GM12878 (cell line): Measurements from ENCODE around the gene CFAP54. TPM values are rescaled to one million over a fixed set of nuclear protein-coding genes. Genes with fewer than 3 reads are reported as not detected.
A peak's percentile ranks its signal among the peaks of the same experiment; 100 is the strongest.

Experiments used
- ATF7 ChIP-seq: fragments of 450-650 bp; IDR thresholded peaks from 2 replicates; pipeline ENCODE4 v1.6.1; 2016; ENCODE audit warnings: low read depth, mild to moderate bottlenecking
- BACH1 ChIP-seq: fragments of 450-650 bp; IDR thresholded peaks from 2 replicates; pipeline ENCODE4 v1.6.1; 2017; ENCODE audit warnings: mild to moderate bottlenecking, borderline replicate concordance
- BHLHE40 ChIP-seq, 2 experiments: fragments of 450-650 bp in 1 of 2; IDR thresholded peaks; 2 replicates each; pipeline ENCODE4 v1.6.1; 2011 to 2017; ENCODE audit warnings: low read depth in 2 of 2, borderline replicate concordance in 1 of 2, improper control_type of control experiment in 1 of 2, low read length in 1 of 2, mild to moderate bottlenecking in 1 of 2
- CHD4 ChIP-seq: fragments of 200-600 bp; sonication (generic); IDR thresholded peaks from 2 replicates; pipeline ENCODE4 v1.6.1; 2016; ENCODE audit warnings: mild to moderate bottlenecking
- CREB1 ChIP-seq: IDR thresholded peaks from 2 replicates; pipeline ENCODE4 v1.6.1; 2012; ENCODE audit warnings: low read depth, mild to moderate bottlenecking, inconsistent platforms
- CREM ChIP-seq: IDR thresholded peaks from 2 replicates; pipeline ENCODE4 v1.6.1; 2014; ENCODE audit warnings: antibody characterized with exemption, low read depth
- CUX1 ChIP-seq: IDR thresholded peaks from 2 replicates; pipeline ENCODE4 v1.6.1; 2012; ENCODE audit warnings: improper control_type of control experiment, low read depth, low read length; ENCODE audit not compliant: insufficient replicate concordance
- EED ChIP-seq: sonication (generic); IDR thresholded peaks from 2 replicates; pipeline ENCODE4 v1.6.1; 2016; ENCODE audit warnings: antibody characterized with exemption, low read depth
- EP300 ChIP-seq, 2 experiments: fragments of 150-350 bp in 1 of 2; IDR thresholded peaks; 2 replicates each; pipeline ENCODE4 v1.6.1; 2011 to 2012; ENCODE audit warnings: low read depth in 2 of 2, low read length in 2 of 2, borderline replicate concordance in 1 of 2, improper control_type of control experiment in 1 of 2, inconsistent platforms in 1 of 2; ENCODE audit not compliant: control insufficient read depth in 1 of 2
- GATAD2B ChIP-seq: fragments of 450-650 bp; conservative IDR thresholded peaks from 2 replicates; pipeline ENCODE4 v1.6.1; 2017; ENCODE audit warnings: low read depth, mild to moderate bottlenecking, moderate library complexity
- IRF4 ChIP-seq: IDR thresholded peaks from 2 replicates; pipeline ENCODE4 v1.6.1; 2011; ENCODE audit warnings: low read depth, low read length
- NFYB ChIP-seq: IDR thresholded peaks from 2 replicates; pipeline ENCODE4 v1.6.1; 2011; ENCODE audit warnings: low read depth, mild to moderate bottlenecking, low read length, improper control_type of control experiment, moderate library complexity; ENCODE audit not compliant: insufficient read depth
- NR2C2 ChIP-seq: IDR thresholded peaks from 2 replicates; pipeline ENCODE4 v1.6.1; 2011; ENCODE audit warnings: borderline replicate concordance, low read depth; ENCODE audit not compliant: control insufficient read depth, insufficient read length
- PAX5 ChIP-seq: IDR thresholded peaks from 2 replicates; pipeline ENCODE4 v1.6.1; 2011; ENCODE audit warnings: low read depth, low read length, borderline replicate concordance
- RUNX3 ChIP-seq: IDR thresholded peaks from 2 replicates; pipeline ENCODE4 v1.6.1; 2012; ENCODE audit warnings: low read length, inconsistent platforms
- SIN3A ChIP-seq: IDR thresholded peaks from 2 replicates; pipeline ENCODE4 v1.6.1; 2012; ENCODE audit warnings: low read depth, low read length, improper control_type of control experiment
- SMC3 ChIP-seq: IDR thresholded peaks from 2 replicates; pipeline ENCODE4 v1.6.1; 2011; ENCODE audit warnings: low read length, improper control_type of control experiment, borderline replicate concordance
- SPI1 ChIP-seq: IDR thresholded peaks from 2 replicates; pipeline ENCODE4 v1.6.1; 2011; ENCODE audit warnings: low read depth, mild to moderate bottlenecking, low read length, moderate library complexity, borderline replicate concordance; ENCODE audit not compliant: insufficient read depth
- ZBTB33 ChIP-seq: fragments of 450-650 bp; IDR thresholded peaks from 2 replicates; pipeline ENCODE4 v1.6.1; 2017; ENCODE audit warnings: mild to moderate bottlenecking
- ZNF384 ChIP-seq: IDR thresholded peaks from 2 replicates; pipeline ENCODE4 v1.6.1; 2012; ENCODE audit warnings: low read depth, mild to moderate bottlenecking, low read length, improper control_type of control experiment, borderline replicate concordance
- ZNF622 ChIP-seq: fragments of 450-650 bp; IDR thresholded peaks from 2 replicates; pipeline ENCODE4 v1.6.1; 2017; ENCODE audit warnings: mild to moderate bottlenecking, inconsistent platforms
- ZSCAN29 ChIP-seq: fragments of 450-650 bp; IDR thresholded peaks from 2 replicates; pipeline ENCODE4 v1.6.1; 2017; ENCODE audit warnings: mild to moderate bottlenecking, moderate library complexity
- polyA plus RNA-seq, 11 experiments: library from polyadenylated mRNA; depleted of rRNA in 4 of 11; unstranded in 6 of 11; stranded (reverse) in 5 of 11; fragments of >200 nt; fragmentation: Nextera tagmentation in 4 of 11; fragmentation: Illumina TruSeq in 1 of 11; extraction: Ambion mirVana in 4 of 11; extraction: Trizol in 1 of 11; gene quantifications; 1 replicate in 1 of 11; 2 replicates in 10 of 11; pipeline versions ENCODE4 v1.2.1 to v1.2.3, GENCODE V29; 2011 to 2016; ENCODE audit warnings: inconsistent platforms in 2 of 11, missing spikeins in 2 of 11, low read depth in 1 of 11
- total RNA-seq, 4 experiments: library from RNA; depleted of rRNA in 3 of 4; stranded (reverse); fragments of >200 nt in 3 of 4; fragmentation: Illumina TruSeq in 1 of 4; extraction: Trizol in 1 of 4; gene quantifications; 2 replicates each; pipeline versions ENCODE4 v1.2.1 to v1.2.3, GENCODE V29; 2013 to 2021

CFAP54 gene
- total and polyA plus RNA-seq, 10 of the 15 experiments (the other 5 are each of a cell fraction or from before 2014, with no cell fraction given), result 0.19 to 1.5 (median 0.56) TPM

- TF ChIP-seq EED, result peak; percentile 90
- TF ChIP-seq CUX1, result no peak
- TF ChIP-seq SPI1, result peak; percentile 96
- no peak for TF ChIP-seq SMC3
- no peak for TF ChIP-seq ZNF622
- TF ChIP-seq CREB1, result peak; percentile 44; the same call in 1 of the 2 replicates
- no peak for TF ChIP-seq NR2C2
- TF ChIP-seq ZSCAN29, result no peak
- peak in 1 of 2 experiments; percentile 93; a peak in 2 of 4 replicates for TF ChIP-seq EP300 (IDR thresholded peaks at IDR 0.05; ENCODE audit: borderline replicate concordance in 1 of 2, control insufficient read depth in 1 of 2, low read depth in 2 of 2, low read length in 2 of 2)
- TF ChIP-seq SIN3A, result no peak
- TF ChIP-seq CREM, result peak; percentile 45; the same call in 1 of the 2 replicates
- TF ChIP-seq GATAD2B, result peak; percentile 64
- peak; percentile 35; the same call in 1 of the 2 replicates for TF ChIP-seq BACH1
- TF ChIP-seq CHD4, result 0 out of 2 replicates have a peak, but pooled peaks have one; percentile 35
- no peak for TF ChIP-seq ZBTB33
- TF ChIP-seq IRF4, result peak; percentile 82; the same call in 1 of the 2 replicates
- TF ChIP-seq ZNF384, result peak; percentile 30; the same call in 1 of the 2 replicates
- no peak for TF ChIP-seq NFYB
- peak; percentile 65; the same call in 1 of the 2 replicates for TF ChIP-seq PAX5
- TF ChIP-seq BHLHE40 (IDR thresholded peaks at IDR 0.05; ENCODE audit: borderline replicate concordance in 1 of 2, low read depth in 2 of 2, low read length in 1 of 2), result peak in 1 of 2 experiments; percentile 13; a peak in 1 of 4 replicates
- TF ChIP-seq ATF7, result peak; percentile 64; the same call in 1 of the 2 replicates
- TF ChIP-seq RUNX3, result peak; percentile 49; the same call in 1 of the 2 replicates
Observed at GRCh38 chr12:96456265-96456974, 33.0 kb upstream of the CFAP54 start (continued).
